Right lobe of liver (tissue), 4 donors: ENCODE results near the gene PPP1R7.

ENCODE experiments used
- CTCF ChIP-seq, 4 donors: fragments of 200-600 bp in 3 of 4; fragments of 450-650 bp in 1 of 4; IDR thresholded peaks; one replicate each; pipeline versions ENCODE4 v1.5.1 to v1.8.0; 2016 to 2022; ENCODE audit warnings: antibody characterized with exemption in 4 of 4, mild to moderate bottlenecking in 2 of 4
- POLR2A ChIP-seq: fragments of 450-650 bp; IDR thresholded peaks from one replicate; pipeline ENCODE4 v1.6.1; 2017; ENCODE audit warnings: antibody characterized with exemption, mild to moderate bottlenecking
- donor health status: DM: no; HTN: no; CAD: no.
- donor health status: DM: no; HTN: no; CAD: no.
- donor health status: DM: no; HTN: yes; CAD: no.

GRCh38 chr2:241228860-241229516, 78.7 kb downstream of the PPP1R7 start:
- TF ChIP-seq POLR2A (no peak), CTCF (IDR thresholded peaks at IDR 0.05) (no peak)
